ENCODE measurements around the gene SLC2A3. TPM values are rescaled to one million over a fixed set of nuclear protein-coding genes. Genes with fewer than 3 reads are reported as not detected.
"Not testable (repeated sequence)": the region's sequence is repeated elsewhere in the genome, so short reads cannot be mapped to it uniquely, and the experiment has no call there.

The SLC2A3 gene
- total RNA-seq, 4 donors from 2014 or later = 7.3 to 16.7 (median 9.6) TPM

- no peak for TF ChIP-seq CTCF (IDR thresholded peaks at IDR 0.05)
- TF ChIP-seq POLR2AphosphoS5 (IDR thresholded peaks at IDR 0.05) = no peak
- TF ChIP-seq EP300 (IDR thresholded peaks at IDR 0.05) = no peak
- TF ChIP-seq POLR2A (IDR thresholded peaks at IDR 0.05) = no peak
- Histone ChIP-seq H3K27ac (peak overlapping the region; percentile 7), H3K4me3 (peak overlapping the region; percentile 48), H3K4me1 (peaks cover 23% of the 10 kb centered on the region), H3K9me3 (no peaks in the 10 kb centered on the region), H3K27me3 (no peaks in the 10 kb centered on the region), H3K36me3 (no peaks in the 10 kb centered on the region)
- no peak for DNase-seq (ENCODE audit: low spot score in 2 of 2)
- WGBS = 84% methylated on average over 11 of the region's 12 CpGs
These were observed 25.6 kb upstream of the SLC2A3 start for GRCh38 chr12:7961395-7962178.

- Histone ChIP-seq H3K36me3 (no peaks in the 10 kb centered on the region), H3K9me3 (no peaks in the 10 kb centered on the region), H3K4me3 (no peak overlapping the region), H3K4me1 (peaks cover 23% of the 10 kb centered on the region), H3K27me3 (no peaks in the 10 kb centered on the region), H3K27ac (no peak overlapping the region)
- 28% methylated on average over 3 of the region's 3 CpGs for WGBS
- no peak for DNase-seq (ENCODE audit: low spot score in 2 of 2)
- no peak for TF ChIP-seq POLR2AphosphoS5 (IDR thresholded peaks at IDR 0.05)
- TF ChIP-seq CTCF (IDR thresholded peaks at IDR 0.05) = no peak
These were observed 23.7 kb upstream of the SLC2A3 start for GRCh38 chr12:7959701-7960121.

- Histone ChIP-seq H3K27ac (no peak overlapping the region), H3K4me1 (peaks cover 23% of the 10 kb centered on the region), H3K9me3 (no peaks in the 10 kb centered on the region), H3K4me3 (no peak overlapping the region), H3K36me3 (no peaks in the 10 kb centered on the region), H3K27me3 (no peaks in the 10 kb centered on the region)
- TF ChIP-seq POLR2AphosphoS5 (IDR thresholded peaks at IDR 0.05) (no peak), EP300 (IDR thresholded peaks at IDR 0.05) (no peak), POLR2A (IDR thresholded peaks at IDR 0.05) (no peak), CTCF (IDR thresholded peaks at IDR 0.05) (no peak)
- WGBS = 64% methylated on average over 1 of the region's 1 CpG
- no peak for DNase-seq (ENCODE audit: low spot score in 2 of 2)
These were observed 23.3 kb upstream of the SLC2A3 start for GRCh38 chr12:7959278-7959677.

- not testable (repeated sequence) for H3K9me3 ChIP-seq; H3K4me3 ChIP-seq; H3K27me3 ChIP-seq; H3K36me3 ChIP-seq; DNase-seq (ENCODE audit: low spot score in 2 of 2); H3K4me1 ChIP-seq; H3K27ac ChIP-seq
- WGBS = 92% methylated on average over 18 of the region's 19 CpGs
These were observed 18.9 kb upstream of the SLC2A3 start for GRCh38 chr12:7954877-7955276.

- 27% methylated on average over 4 of the region's 10 CpGs for WGBS
- not testable (repeated sequence) for H3K9me3 ChIP-seq; H3K27ac ChIP-seq; H3K4me1 ChIP-seq; H3K36me3 ChIP-seq; DNase-seq (ENCODE audit: low spot score in 2 of 2); H3K4me3 ChIP-seq; H3K27me3 ChIP-seq
These were observed 18.4 kb upstream of the SLC2A3 start for GRCh38 chr12:7954418-7954817.

- WGBS = 93% methylated on average over 2 of the region's 2 CpGs
- H3K27me3 ChIP-seq; H3K36me3 ChIP-seq; DNase-seq (ENCODE audit: low spot score in 2 of 2); H3K4me1 ChIP-seq; H3K9me3 ChIP-seq; H3K27ac ChIP-seq; H3K4me3 ChIP-seq: not testable (repeated sequence)
These were observed 17.9 kb upstream of the SLC2A3 start for GRCh38 chr12:7953912-7954311.

GRCh38 chr12:7951671-7952070, 15.7 kb upstream of the SLC2A3 start:
- H3K9me3 ChIP-seq = no peaks in the 10 kb centered on the region
- no peaks in the 10 kb centered on the region for H3K27me3 ChIP-seq
- no peak for DNase-seq (ENCODE audit: low spot score in 2 of 2)
- H3K36me3 ChIP-seq = no peaks in the 10 kb centered on the region
- no peaks in the 10 kb centered on the region for H3K4me1 ChIP-seq
- H3K27ac ChIP-seq = no peak overlapping the region
- 90% methylated on average over 6 of the region's 6 CpGs for WGBS
- no peak for TF ChIP-seq POLR2A (IDR thresholded peaks at IDR 0.05)
- no peak for TF ChIP-seq POLR2AphosphoS5 (IDR thresholded peaks at IDR 0.05)
- TF ChIP-seq EP300 (IDR thresholded peaks at IDR 0.05) = no peak
- TF ChIP-seq CTCF (IDR thresholded peaks at IDR 0.05) = no peak
- H3K4me3 ChIP-seq = no peak overlapping the region

GRCh38 chr12:7950230-7950943, 14.4 kb upstream of the SLC2A3 start:
- H3K27ac ChIP-seq; H3K9me3 ChIP-seq; H3K27me3 ChIP-seq; H3K4me1 ChIP-seq; H3K4me3 ChIP-seq; DNase-seq (ENCODE audit: low spot score in 2 of 2); H3K36me3 ChIP-seq: not testable (repeated sequence)
- WGBS = 90% methylated on average over 14 of the region's 14 CpGs

Measured in suprapubic skin (tissue), 4 donors.